ENCODE data around the gene DHRSX.

DNA sequence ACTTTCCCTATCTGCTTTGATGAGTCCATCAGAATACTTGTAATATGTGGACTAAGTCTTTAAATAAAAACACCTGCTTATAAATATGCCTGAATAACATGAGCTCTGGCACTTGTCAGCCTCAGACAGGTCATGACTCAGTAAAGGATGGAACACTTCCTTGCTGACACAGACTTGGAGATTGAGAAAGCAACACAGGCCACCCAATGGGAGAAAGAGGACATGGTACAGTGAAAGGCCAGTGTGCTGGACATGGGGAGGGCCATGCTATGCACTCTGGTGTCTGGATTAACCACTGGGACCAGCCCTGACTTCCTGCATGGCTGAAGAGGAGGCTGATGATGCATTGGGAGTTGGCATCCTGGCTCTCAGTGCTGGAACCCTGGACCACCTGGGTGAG is 149.5 kb downstream of the DHRSX start:
- no peak for TF ChIP-seq GATA2 (IDR thresholded peaks at IDR 0.05; ENCODE audit: low read depth, low read length)
- TF ChIP-seq GATA3 (IDR thresholded peaks at IDR 0.05; ENCODE audit: low read depth, low read length): no peak

All from SH-SY5Y (cell line).